HepG2 (cell line): ENCODE results near the gene CCDC117. TPM values are rescaled to one million over a fixed set of nuclear protein-coding genes. Genes with fewer than 3 reads are reported as not detected.

ENCODE experiments used
- ARID5B ChIP-seq: IDR thresholded peaks from 2 replicates; pipeline ENCODE4 v1.4.0; 2020; ENCODE audit warnings: mild to moderate bottlenecking, missing genetic modification reagents
- BHLHE40 ChIP-seq: IDR thresholded peaks from 2 replicates; pipeline ENCODE4 v1.6.1; 2011; ENCODE audit warnings: low read length, improper control_type of control experiment
- DR1 ChIP-seq: sonication (generic); formaldehyde crosslinking; IDR thresholded peaks from 2 replicates; pipeline ENCODE4 v1.8.0; 2021; ENCODE audit warnings: mild to moderate bottlenecking, missing genetic modification reagents, inconsistent platforms
- FOXK1 ChIP-seq: sonication (generic); formaldehyde crosslinking; IDR thresholded peaks from 2 replicates; pipeline ENCODE4 v1.4.0; 2020; ENCODE audit warnings: low read depth, missing genetic modification reagents, borderline replicate concordance
- HIVEP1 ChIP-seq: sonication (generic); formaldehyde crosslinking; IDR thresholded peaks from 2 replicates; pipeline ENCODE4 v1.4.0; 2020; ENCODE audit warnings: mild to moderate bottlenecking, missing genetic modification reagents
- MED8 ChIP-seq: sonication (generic); formaldehyde crosslinking; IDR thresholded peaks from 2 replicates; pipeline ENCODE4 v1.8.1; 2023; ENCODE audit warnings: mild to moderate bottlenecking, missing genetic modification reagents; ENCODE audit not compliant: insufficient replicate concordance
- MTA1 ChIP-seq: sonication (generic); formaldehyde crosslinking; IDR thresholded peaks from 2 replicates; pipeline ENCODE4 v1.4.0; 2020; ENCODE audit warnings: missing genetic modification reagents, mild to moderate bottlenecking, borderline replicate concordance
- NFATC3 ChIP-seq: sonication (generic); formaldehyde crosslinking; IDR thresholded peaks from 2 replicates; pipeline ENCODE4 v1.5.1; 2020; ENCODE audit warnings: mild to moderate bottlenecking, missing genetic modification reagents
- PCBP1 ChIP-seq: fragments of 200-400 bp; formaldehyde crosslinking; IDR thresholded peaks from 2 replicates; pipeline ENCODE4 v1.6.1; 2017; ENCODE audit warnings: mild to moderate bottlenecking, low read depth, low read length, borderline replicate concordance
- PHF21A ChIP-seq: sonication (generic); formaldehyde crosslinking; IDR thresholded peaks from 2 replicates; pipeline ENCODE4 v1.5.0; 2020; ENCODE audit warnings: mild to moderate bottlenecking, missing genetic modification reagents
- SIX1 ChIP-seq: sonication (generic); formaldehyde crosslinking; IDR thresholded peaks from 2 replicates; pipeline ENCODE4 v1.4.0; 2020; ENCODE audit warnings: missing genetic modification reagents, borderline replicate concordance
- SOX5 ChIP-seq: IDR thresholded peaks from 2 replicates; pipeline ENCODE4 v1.6.1; 2016; ENCODE audit warnings: borderline replicate concordance
- SRSF4 ChIP-seq: fragments of 200-400 bp; formaldehyde crosslinking; IDR thresholded peaks from one replicate; pipeline ENCODE4 v1.6.1; 2018; ENCODE audit warnings: mild to moderate bottlenecking, low read depth, low read length, moderate library complexity; ENCODE audit not compliant: poor library complexity, severe bottlenecking
- ZHX2 ChIP-seq, 2 experiments: sonication (generic) in 1 of 2; formaldehyde crosslinking in 1 of 2; IDR thresholded peaks; 2 replicates each; pipeline versions ENCODE4 v1.6.1 to v1.9.0; 2014 to 2022; ENCODE audit warnings: antibody characterized with exemption in 1 of 2, borderline replicate concordance in 1 of 2, inconsistent platforms in 1 of 2, low read depth in 1 of 2, missing genetic modification reagents in 1 of 2
- ZNF12 ChIP-seq: sonication (generic); formaldehyde crosslinking; IDR thresholded peaks from 2 replicates; pipeline ENCODE4 v1.5.0; 2020; ENCODE audit warnings: missing genetic modification reagents
- ZNF180 ChIP-seq: sonication (generic); formaldehyde crosslinking; IDR thresholded peaks from 2 replicates; pipeline ENCODE4 v1.4.0; 2020; ENCODE audit warnings: low read depth, missing genetic modification reagents, borderline replicate concordance
- ZNF329 ChIP-seq: sonication (generic); formaldehyde crosslinking; IDR thresholded peaks from 2 replicates; pipeline ENCODE4 v1.9.0; 2021; ENCODE audit warnings: low read depth, mild to moderate bottlenecking, missing genetic modification reagents
- ZNF629 ChIP-seq: sonication (generic); formaldehyde crosslinking; conservative IDR thresholded peaks from 2 replicates; pipeline ENCODE4 v1.5.0; 2020; ENCODE audit warnings: missing genetic modification reagents
- polyA plus RNA-seq, 8 experiments: library from polyadenylated mRNA; depleted of rRNA in 3 of 8; stranded (reverse) in 7 of 8; unstranded in 1 of 8; fragments of >200 nt; fragmentation: Illumina TruSeq in 4 of 8; extraction: Trizol in 4 of 8; gene quantifications; 2 replicates each; pipeline versions ENCODE4 v1.2.1 to v1.2.3, GENCODE V29; 2011 to 2016; ENCODE audit warnings: low read depth in 4 of 8, missing spikeins in 1 of 8, mixed read lengths in 1 of 8; ENCODE audit not compliant: insufficient read depth in 1 of 8
- total RNA-seq, 5 experiments: library from RNA; depleted of rRNA; stranded (reverse); fragments of >200 nt; fragmentation: Illumina TruSeq; extraction: Trizol; gene quantifications; 2 replicates each; pipeline ENCODE4 v1.2.3, GENCODE V29; 2016; ENCODE audit warnings: low read depth in 1 of 5

Gene CCDC117
- total and polyA plus RNA-seq, 2 of the 13 experiments (the other 11 are each of a cell fraction or from before 2014, with no cell fraction given), result 12.6 to 34.2 TPM

GRCh38 chr22:28822930-28823551, 50.5 kb downstream of the CCDC117 start (continued):
- 0 out of 2 replicates have a peak, but pooled peaks have one; percentile 18 for TF ChIP-seq PHF21A (CRISPR knock-in tag)
- no peak for TF ChIP-seq DR1 (CRISPR knock-in tag)
- no peak for TF ChIP-seq SRSF4
- no peak for TF ChIP-seq NFATC3 (CRISPR knock-in tag)
- no peak for TF ChIP-seq PCBP1
- TF ChIP-seq ZNF329 (CRISPR knock-in tag), result peak; percentile 56; the same call in 1 of the 2 replicates
- TF ChIP-seq MED8 (CRISPR knock-in tag), result peak; percentile 41
- TF ChIP-seq BHLHE40, result no peak
- no peak for TF ChIP-seq ZNF629 (CRISPR knock-in tag)
- no peak for TF ChIP-seq HIVEP1 (CRISPR knock-in tag)
- TF ChIP-seq ZNF180, result no peak
- TF ChIP-seq MTA1 (CRISPR knock-in tag), result no peak
- peak; percentile 88 for TF ChIP-seq ARID5B
- peak; percentile 74; the same call in 1 of the 2 replicates for TF ChIP-seq SOX5 (CRISPR knock-in tag)
- no peak for TF ChIP-seq ZNF12
- TF ChIP-seq ZHX2 (IDR thresholded peaks at IDR 0.05; ENCODE audit: low read depth), result no peak
- no peak for TF ChIP-seq ZHX2 (CRISPR knock-in tag; IDR thresholded peaks at IDR 0.05; ENCODE audit: borderline replicate concordance)
- TF ChIP-seq SIX1 (CRISPR knock-in tag), result peak; percentile 51; the same call in 1 of the 2 replicates
- TF ChIP-seq FOXK1, result no peak
